OCI-LY3 (cell line): Measurements from ENCODE around the gene CCDC141.

ENCODE experiments used
- EZH2phosphoT487 ChIP-seq: fragments of 200-600 bp; shearing (Covaris generic); IDR thresholded peaks from 2 replicates; pipeline ENCODE4 v1.6.1; 2018; ENCODE audit warnings: antibody characterized with exemption, mixed run types, low read depth
- TF ChIP-seq, protein P1 (sequence below): fragments of 200-600, 300-600 bp; sonication (generic); IDR thresholded peaks from 2 replicates; pipeline ENCODE4 v1.5.1; 2014; ENCODE audit warnings: antibody characterized with exemption, low read length, low read depth

DNA sequence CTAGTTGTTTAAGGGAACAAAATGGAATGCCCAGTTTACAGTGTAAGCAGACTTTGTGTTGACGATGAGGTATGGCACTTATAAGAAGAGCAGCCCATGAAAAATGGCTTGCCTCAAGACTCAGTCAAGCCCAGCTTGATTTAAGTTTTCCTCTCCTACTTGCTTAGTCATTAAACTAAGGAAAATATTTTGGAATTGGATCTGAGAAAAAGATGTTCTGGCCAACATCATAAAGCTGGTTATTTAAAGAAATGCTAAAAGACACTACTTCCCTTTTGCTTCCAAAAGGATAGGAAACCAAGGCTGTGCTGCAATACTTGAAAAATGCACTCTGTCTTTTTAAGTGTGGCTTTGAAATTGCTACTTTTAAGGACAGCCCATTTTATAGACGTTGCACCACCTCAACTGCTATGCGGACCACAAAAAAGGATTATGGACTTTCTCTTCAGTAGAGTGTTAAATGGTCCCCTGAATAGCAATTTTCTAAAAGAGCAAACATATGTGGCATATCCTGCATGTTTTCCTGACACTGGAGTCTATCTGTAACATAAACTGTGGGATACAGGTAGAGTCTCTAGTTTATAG, 32.1 kb downstream of the CCDC141 start:
- TF ChIP-seq, protein P1, sequence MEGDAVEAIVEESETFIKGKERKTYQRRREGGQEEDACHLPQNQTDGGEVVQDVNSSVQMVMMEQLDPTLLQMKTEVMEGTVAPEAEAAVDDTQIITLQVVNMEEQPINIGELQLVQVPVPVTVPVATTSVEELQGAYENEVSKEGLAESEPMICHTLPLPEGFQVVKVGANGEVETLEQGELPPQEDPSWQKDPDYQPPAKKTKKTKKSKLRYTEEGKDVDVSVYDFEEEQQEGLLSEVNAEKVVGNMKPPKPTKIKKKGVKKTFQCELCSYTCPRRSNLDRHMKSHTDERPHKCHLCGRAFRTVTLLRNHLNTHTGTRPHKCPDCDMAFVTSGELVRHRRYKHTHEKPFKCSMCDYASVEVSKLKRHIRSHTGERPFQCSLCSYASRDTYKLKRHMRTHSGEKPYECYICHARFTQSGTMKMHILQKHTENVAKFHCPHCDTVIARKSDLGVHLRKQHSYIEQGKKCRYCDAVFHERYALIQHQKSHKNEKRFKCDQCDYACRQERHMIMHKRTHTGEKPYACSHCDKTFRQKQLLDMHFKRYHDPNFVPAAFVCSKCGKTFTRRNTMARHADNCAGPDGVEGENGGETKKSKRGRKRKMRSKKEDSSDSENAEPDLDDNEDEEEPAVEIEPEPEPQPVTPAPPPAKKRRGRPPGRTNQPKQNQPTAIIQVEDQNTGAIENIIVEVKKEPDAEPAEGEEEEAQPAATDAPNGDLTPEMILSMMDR, result no peak
- no peak for TF ChIP-seq EZH2phosphoT487
